ENCODE measurements around the gene DSCAM. TPM values are rescaled to one million over a fixed set of nuclear protein-coding genes. Genes with fewer than 3 reads are reported as not detected.

The DSCAM gene
- total RNA-seq, 2 experiments from 2014 or later, result not detected

GRCh38 chr21:40208948-40209345 lies 638.0 kb downstream of the DSCAM start:
- Mint-ChIP-seq H3K27ac (no peak overlapping the region), H3K27me3 (no peaks in the 10 kb centered on the region), H3K4me1 (ENCODE audit: low read depth) (no peaks in the 10 kb centered on the region), H3K9me3 (no peaks in the 10 kb centered on the region), H3K4me3 (no peak overlapping the region), H3K36me3 (ENCODE audit: low read depth) (no peaks in the 10 kb centered on the region)
- no peak overlapping the region for H3K4me3 ChIP-seq (ENCODE audit: low read length)
- no peak overlapping the region for H3K27ac ChIP-seq (ENCODE audit: low read depth in 1 of 2, low read length in 2 of 2)
- TF ChIP-seq, protein P1, sequence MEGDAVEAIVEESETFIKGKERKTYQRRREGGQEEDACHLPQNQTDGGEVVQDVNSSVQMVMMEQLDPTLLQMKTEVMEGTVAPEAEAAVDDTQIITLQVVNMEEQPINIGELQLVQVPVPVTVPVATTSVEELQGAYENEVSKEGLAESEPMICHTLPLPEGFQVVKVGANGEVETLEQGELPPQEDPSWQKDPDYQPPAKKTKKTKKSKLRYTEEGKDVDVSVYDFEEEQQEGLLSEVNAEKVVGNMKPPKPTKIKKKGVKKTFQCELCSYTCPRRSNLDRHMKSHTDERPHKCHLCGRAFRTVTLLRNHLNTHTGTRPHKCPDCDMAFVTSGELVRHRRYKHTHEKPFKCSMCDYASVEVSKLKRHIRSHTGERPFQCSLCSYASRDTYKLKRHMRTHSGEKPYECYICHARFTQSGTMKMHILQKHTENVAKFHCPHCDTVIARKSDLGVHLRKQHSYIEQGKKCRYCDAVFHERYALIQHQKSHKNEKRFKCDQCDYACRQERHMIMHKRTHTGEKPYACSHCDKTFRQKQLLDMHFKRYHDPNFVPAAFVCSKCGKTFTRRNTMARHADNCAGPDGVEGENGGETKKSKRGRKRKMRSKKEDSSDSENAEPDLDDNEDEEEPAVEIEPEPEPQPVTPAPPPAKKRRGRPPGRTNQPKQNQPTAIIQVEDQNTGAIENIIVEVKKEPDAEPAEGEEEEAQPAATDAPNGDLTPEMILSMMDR (IDR thresholded peaks at IDR 0.05), result no peak
- H3K27me3 ChIP-seq (ENCODE audit: control insufficient read depth in 1 of 2, insufficient read depth in 2 of 2, low read length in 2 of 2), result no peaks in the 10 kb centered on the region
- no peak for DNase-seq
- H3K36me3 ChIP-seq (ENCODE audit: insufficient read depth, low read length), result no peaks in the 10 kb centered on the region
- no peaks in the 10 kb centered on the region for H3K4me1 ChIP-seq (ENCODE audit: insufficient read depth, low read length)
- ChIA-PET CTCF (no interaction called here), POLR2A (no interaction called here)
- no peak for ATAC-seq (ENCODE audit: poor library complexity)
- peaks cover 0 to 4% of the 10 kb centered on the region in 2 experiments for H3K9me3 ChIP-seq (ENCODE audit: control insufficient read depth in 1 of 2, insufficient read depth in 1 of 2, low read length in 2 of 2)
- intact Hi-C loops (cut with DNase I, micrococcal nuclease), result no loop called here

DNA sequence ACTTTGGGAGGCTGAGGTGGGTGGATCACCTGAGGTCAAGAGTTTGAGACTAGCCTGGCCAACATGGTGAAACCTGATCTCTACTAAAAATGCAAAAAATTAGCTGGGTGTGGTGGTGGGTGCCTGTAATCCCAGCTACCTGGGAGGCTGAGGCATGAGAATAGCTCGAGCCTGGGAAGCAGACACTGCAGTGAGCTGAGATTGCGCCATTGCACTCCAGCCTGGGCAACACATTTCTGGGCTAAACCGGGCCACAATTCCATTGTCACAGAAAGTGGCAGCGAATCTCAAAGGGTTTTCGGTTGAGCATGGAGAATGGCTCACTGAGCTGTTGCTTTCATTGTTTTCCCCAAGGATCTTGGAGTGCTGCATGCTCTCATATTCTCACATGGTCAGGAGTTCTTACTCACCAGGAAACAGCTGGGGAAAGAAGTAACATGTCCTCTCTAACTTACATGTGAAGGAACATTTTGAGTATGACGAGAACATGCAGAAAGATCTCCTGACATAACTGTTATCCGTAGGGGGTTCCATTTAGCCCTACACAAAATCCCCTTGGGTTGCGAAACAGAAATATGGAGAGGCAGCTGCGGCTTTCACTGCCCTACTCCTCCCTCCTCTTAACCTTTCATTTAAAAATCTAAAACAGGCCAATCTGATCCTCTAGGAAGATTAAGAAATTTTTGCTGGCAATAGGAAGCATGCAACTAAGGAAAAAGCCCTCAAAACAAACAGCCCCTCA lies 638.6 kb downstream of the DSCAM start:
- no peaks in the 10 kb centered on the region for H3K27me3 ChIP-seq (ENCODE audit: control insufficient read depth in 1 of 2, insufficient read depth in 2 of 2, low read length in 2 of 2)
- no peaks in the 10 kb centered on the region for H3K4me1 ChIP-seq (ENCODE audit: insufficient read depth, low read length)
- DNase-seq, result no peak
- H3K4me3 Mint-ChIP-seq, result no peak overlapping the region
- H3K27ac Mint-ChIP-seq, result no peak overlapping the region
- no peaks in the 10 kb centered on the region for H3K27me3 Mint-ChIP-seq
- H3K9me3 ChIP-seq (ENCODE audit: control insufficient read depth in 1 of 2, insufficient read depth in 1 of 2, low read length in 2 of 2), result peaks cover 0 to 4% of the 10 kb centered on the region in 2 experiments
- POLR2A ChIA-PET, result no interaction called here
- H3K9me3 Mint-ChIP-seq, result no peaks in the 10 kb centered on the region
- CTCF ChIA-PET, result no interaction called here
- no peaks in the 10 kb centered on the region for H3K36me3 ChIP-seq (ENCODE audit: insufficient read depth, low read length)
- TF ChIP-seq, protein P1 (IDR thresholded peaks at IDR 0.05), result no peak
- no peaks in the 10 kb centered on the region for H3K36me3 Mint-ChIP-seq (ENCODE audit: low read depth)
- H3K27ac ChIP-seq (ENCODE audit: low read depth in 1 of 2, low read length in 2 of 2), result no peak overlapping the region
- H3K4me1 Mint-ChIP-seq (ENCODE audit: low read depth), result no peaks in the 10 kb centered on the region
- ATAC-seq (ENCODE audit: poor library complexity), result no peak
- no peak overlapping the region for H3K4me3 ChIP-seq (ENCODE audit: low read length)
- intact Hi-C loops (cut with DNase I, micrococcal nuclease), result no loop called here

- H3K4me3 Mint-ChIP-seq, result no peak overlapping the region
- TF ChIP-seq, protein P1 (IDR thresholded peaks at IDR 0.05), result no peak
- Histone ChIP-seq H3K27ac (ENCODE audit: low read depth in 1 of 2, low read length in 2 of 2) (no peak overlapping the region), H3K36me3 (ENCODE audit: insufficient read depth, low read length) (no peaks in the 10 kb centered on the region), H3K27me3 (ENCODE audit: control insufficient read depth in 1 of 2, insufficient read depth in 2 of 2, low read length in 2 of 2) (no peaks in the 10 kb centered on the region), H3K4me1 (ENCODE audit: insufficient read depth, low read length) (no peaks in the 10 kb centered on the region), H3K4me3 (ENCODE audit: low read length) (no peak overlapping the region), H3K9me3 (ENCODE audit: control insufficient read depth in 1 of 2, insufficient read depth in 1 of 2, low read length in 2 of 2) (peaks cover 0 to 10% of the 10 kb centered on the region in 2 experiments)
- H3K27me3 Mint-ChIP-seq, result no peaks in the 10 kb centered on the region
- ATAC-seq (ENCODE audit: poor library complexity), result no peak
- H3K36me3 Mint-ChIP-seq (ENCODE audit: low read depth), result no peaks in the 10 kb centered on the region
- CTCF ChIA-PET, result no interaction called here
- H3K4me1 Mint-ChIP-seq (ENCODE audit: low read depth), result no peaks in the 10 kb centered on the region
- no peak overlapping the region for H3K27ac Mint-ChIP-seq
- POLR2A ChIA-PET, result no interaction called here
- peaks cover 9% of the 10 kb centered on the region for H3K9me3 Mint-ChIP-seq
- no peak for DNase-seq
- intact Hi-C loops (cut with DNase I, micrococcal nuclease), result no loop called here
These were observed 646.0 kb downstream of the DSCAM start for GRCh38 chr21:40200946-40201345.
